NCI-H748 (cell line): ENCODE data around the gene DIDO1.
"Not testable (repeated sequence)": the region's sequence is repeated elsewhere in the genome, so short reads cannot be mapped to it uniquely, and the experiment has no call there.

Experiments used
- DNase-seq: peaks from one replicate; lab custom pipeline; 2025; ENCODE audit not compliant: unreplicated experiment; lab: John Stamatoyannopoulos, UW

DIDO1 gene

GRCh38 chr20:62929051-62929538 lies 2.8 kb upstream of the DIDO1 start:
- no peak for DNase-seq

GRCh38 chr20:62928246-62928939 lies 2.1 kb upstream of the DIDO1 start:
- no peak for DNase-seq

GRCh38 chr20:62927128-62927705 lies 912 bp upstream of the DIDO1 start:
- no peak for DNase-seq

- DNase-seq: peak; percentile 18
Measured at GRCh38 chr20:62925420-62926228, 681 bp downstream of the DIDO1 start.

- DNase-seq: no peak
Measured at GRCh38 chr20:62925076-62925419, 1.3 kb downstream of the DIDO1 start.

GRCh38 chr20:62924442-62925075 lies 1.7 kb downstream of the DIDO1 start:
- DNase-seq: peak; percentile 46

- no peak for DNase-seq
Measured at GRCh38 chr20:62923669-62924441, 2.5 kb downstream of the DIDO1 start.

- DNase-seq: not testable (repeated sequence)
Measured at GRCh38 chr20:62923059-62923668, 3.1 kb downstream of the DIDO1 start.

GRCh38 chr20:62922451-62922921 lies 3.8 kb downstream of the DIDO1 start:
- no peak for DNase-seq

- peak; percentile 50 for DNase-seq
Measured at GRCh38 chr20:62921119-62921687, 5.1 kb downstream of the DIDO1 start.

GRCh38 chr20:62920039-62920645 lies 6.2 kb downstream of the DIDO1 start:
- no peak for DNase-seq

- no peak for DNase-seq
Measured at GRCh38 chr20:62918831-62919230, 7.5 kb downstream of the DIDO1 start.

GRCh38 chr20:62918147-62918546 lies 8.2 kb downstream of the DIDO1 start:
- DNase-seq: no peak

GRCh38 chr20:62917720-62918119 lies 8.6 kb downstream of the DIDO1 start:
- no peak for DNase-seq

- no peak for DNase-seq
Measured at GRCh38 chr20:62916703-62917476, 9.4 kb downstream of the DIDO1 start.

GRCh38 chr20:62914970-62915457 lies 11.3 kb downstream of the DIDO1 start:
- peak; percentile 81 for DNase-seq

- DNase-seq: no peak
Measured at GRCh38 chr20:62914436-62914835, 11.9 kb downstream of the DIDO1 start.

GRCh38 chr20:62913043-62913630 lies 13.2 kb downstream of the DIDO1 start:
- no peak for DNase-seq
